ENCODE results near the gene COL9A3. TPM values are rescaled to one million over a fixed set of nuclear protein-coding genes. Genes with fewer than 3 reads are reported as not detected.
A peak's percentile ranks its signal among the peaks of the same experiment; 100 is the strongest.

The COL9A3 gene
- total RNA-seq, 1 experiment from 2014 or later = 8.5 TPM

DNA sequence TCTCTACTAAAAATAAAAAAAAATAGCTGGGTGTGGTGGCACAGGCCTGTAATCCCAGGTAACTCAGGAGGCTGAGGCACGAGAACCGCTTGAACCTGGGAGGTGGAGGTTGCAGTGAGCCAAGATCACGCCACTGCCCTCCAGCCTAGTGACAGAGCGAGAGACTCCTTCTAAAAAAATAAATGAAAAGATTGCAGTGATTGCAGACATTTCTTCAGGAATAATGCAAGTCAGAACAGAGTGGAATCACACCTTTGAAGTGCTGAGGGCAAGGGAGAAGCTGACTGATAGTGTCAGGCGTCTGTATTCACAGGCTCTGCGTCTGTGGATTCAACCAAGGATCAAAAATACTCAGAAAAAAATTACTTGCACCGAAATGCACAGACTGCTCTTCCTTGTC lies 47.4 kb downstream of the COL9A3 start:
- peak in 1 of 2 experiments; percentile 29 for DNase-seq

DNA sequence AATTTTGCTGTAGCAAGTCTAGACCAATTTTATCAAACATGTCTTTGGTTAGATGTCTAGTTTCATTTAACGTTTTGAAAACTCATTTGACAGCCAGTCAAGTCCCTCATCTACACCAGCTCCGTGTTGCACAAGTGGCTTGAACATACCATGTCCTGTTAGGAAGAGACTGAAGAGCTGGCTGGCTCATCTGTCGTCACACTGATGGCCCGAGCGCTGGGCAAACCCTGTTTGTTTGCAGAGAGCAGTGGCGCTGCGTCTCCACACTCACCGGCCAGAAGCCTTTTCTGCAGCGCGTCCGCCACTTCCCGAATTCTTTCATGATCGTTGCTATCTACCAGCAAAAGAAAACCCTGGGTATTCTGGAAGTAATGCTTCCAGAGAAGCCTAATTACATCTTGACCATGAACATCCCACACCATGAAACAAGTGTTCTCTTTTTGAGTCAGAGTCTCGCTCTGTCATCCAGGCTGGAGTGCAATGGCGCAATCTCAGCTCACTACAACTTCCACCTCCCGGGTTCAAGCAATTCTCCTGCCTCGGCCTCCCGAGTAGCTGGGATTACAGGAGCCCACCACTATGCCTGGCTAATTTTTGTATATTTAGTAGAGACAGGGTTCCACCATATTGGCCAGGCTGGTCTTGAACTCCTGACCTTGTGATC lies 55.5 kb downstream of the COL9A3 start:
- Histone ChIP-seq H3K79me2 (ENCODE audit: low read depth) (no peaks in the 10 kb centered on the region), H4K20me1 (ENCODE audit: insufficient read depth) (no peaks in the 10 kb centered on the region; the same call in 1 of the 2 replicates), H3F3A (ENCODE audit: insufficient read depth, low read depth) (peaks cover 28% of the 10 kb centered on the region), H2AFZ (no peak overlapping the region), H3K36me3 (ENCODE audit: low read depth) (no peaks in the 10 kb centered on the region), H3K9me2 (ENCODE audit: insufficient read depth) (no peaks in the 10 kb centered on the region), H3K4me2 (no peak overlapping the region), H3K27ac (no peak overlapping the region), H3K4me1 (replicated peaks; ENCODE audit: insufficient read depth) (peaks cover 9% of the 10 kb centered on the region), H3K27me3 (ENCODE audit: insufficient read depth, low read depth) (no peaks in the 10 kb centered on the region), H3K9me3 (ENCODE audit: insufficient read depth, low read depth) (no peaks in the 10 kb centered on the region), H3K4me3 (no peak overlapping the region)
- DNase-seq = peak in 1 of 2 experiments; percentile 9
- ChIA-PET CTCF (interaction anchor here (0.6 to 1.9 kb wide), 2 partner anchors 49 to 750 kb away, joined by 6 to 10 read pairs; partner anchors contain the start of gene LSM14B), POLR2A (ENCODE audit: unreplicated experiment) (no interaction called here)
- no TSS peak for BruUV-seq (replicated peaks)
- TF ChIP-seq, protein P1, sequence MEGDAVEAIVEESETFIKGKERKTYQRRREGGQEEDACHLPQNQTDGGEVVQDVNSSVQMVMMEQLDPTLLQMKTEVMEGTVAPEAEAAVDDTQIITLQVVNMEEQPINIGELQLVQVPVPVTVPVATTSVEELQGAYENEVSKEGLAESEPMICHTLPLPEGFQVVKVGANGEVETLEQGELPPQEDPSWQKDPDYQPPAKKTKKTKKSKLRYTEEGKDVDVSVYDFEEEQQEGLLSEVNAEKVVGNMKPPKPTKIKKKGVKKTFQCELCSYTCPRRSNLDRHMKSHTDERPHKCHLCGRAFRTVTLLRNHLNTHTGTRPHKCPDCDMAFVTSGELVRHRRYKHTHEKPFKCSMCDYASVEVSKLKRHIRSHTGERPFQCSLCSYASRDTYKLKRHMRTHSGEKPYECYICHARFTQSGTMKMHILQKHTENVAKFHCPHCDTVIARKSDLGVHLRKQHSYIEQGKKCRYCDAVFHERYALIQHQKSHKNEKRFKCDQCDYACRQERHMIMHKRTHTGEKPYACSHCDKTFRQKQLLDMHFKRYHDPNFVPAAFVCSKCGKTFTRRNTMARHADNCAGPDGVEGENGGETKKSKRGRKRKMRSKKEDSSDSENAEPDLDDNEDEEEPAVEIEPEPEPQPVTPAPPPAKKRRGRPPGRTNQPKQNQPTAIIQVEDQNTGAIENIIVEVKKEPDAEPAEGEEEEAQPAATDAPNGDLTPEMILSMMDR (conservative IDR thresholded peaks at IDR 0.05) = no peak
- TF ChIP-seq EZH2 (IDR thresholded peaks at IDR 0.05; ENCODE audit: low read depth) = no peak
- intact Hi-C loops (cut with micrococcal nuclease; ENCODE audit: unreplicated experiment) = loop anchor here (2.0 kb wide), 2 partner anchors 50 to 136 kb away; no protein-coding TSS in a partner anchor

More for the DNA sequence above, 47.4 kb downstream of the COL9A3 start:
- intact Hi-C loops (cut with micrococcal nuclease; ENCODE audit: unreplicated experiment) = loop anchor here (5.0 kb wide), 1 partner anchor 73 kb away; the partner anchor contains the start of gene GID8
- no peak overlapping the region for H3K4me2 ChIP-seq
- peaks cover 15% of the 10 kb centered on the region for H3K79me2 ChIP-seq (ENCODE audit: low read depth)
- ChIA-PET POLR2A (ENCODE audit: unreplicated experiment) (no interaction called here), CTCF (interaction anchor here (0.6 kb wide), 1 partner anchor 33 kb away, joined by 5 read pairs; no protein-coding TSS in a partner anchor)
- no peaks in the 10 kb centered on the region for H3K9me3 ChIP-seq (ENCODE audit: insufficient read depth, low read depth)
- TF ChIP-seq, protein P1 (conservative IDR thresholded peaks at IDR 0.05) = no peak
- no peak for TF ChIP-seq EZH2 (IDR thresholded peaks at IDR 0.05; ENCODE audit: low read depth)
- no peaks in the 10 kb centered on the region for H3K36me3 ChIP-seq (ENCODE audit: low read depth)
- no TSS peak for BruUV-seq (replicated peaks)
- no peaks in the 10 kb centered on the region for H4K20me1 ChIP-seq (ENCODE audit: insufficient read depth)
- no peaks in the 10 kb centered on the region for H3K9me2 ChIP-seq (ENCODE audit: insufficient read depth)
- no peaks in the 10 kb centered on the region for H3K27me3 ChIP-seq (ENCODE audit: insufficient read depth, low read depth)
- peaks cover 28% of the 10 kb centered on the region for H3F3A ChIP-seq (ENCODE audit: insufficient read depth, low read depth)
- H3K4me3 ChIP-seq = no peak overlapping the region
- peaks cover 16% of the 10 kb centered on the region for H3K4me1 ChIP-seq (replicated peaks; ENCODE audit: insufficient read depth)
- no peak overlapping the region for H2AFZ ChIP-seq
- H3K27ac ChIP-seq = no peak overlapping the region

DNA sequence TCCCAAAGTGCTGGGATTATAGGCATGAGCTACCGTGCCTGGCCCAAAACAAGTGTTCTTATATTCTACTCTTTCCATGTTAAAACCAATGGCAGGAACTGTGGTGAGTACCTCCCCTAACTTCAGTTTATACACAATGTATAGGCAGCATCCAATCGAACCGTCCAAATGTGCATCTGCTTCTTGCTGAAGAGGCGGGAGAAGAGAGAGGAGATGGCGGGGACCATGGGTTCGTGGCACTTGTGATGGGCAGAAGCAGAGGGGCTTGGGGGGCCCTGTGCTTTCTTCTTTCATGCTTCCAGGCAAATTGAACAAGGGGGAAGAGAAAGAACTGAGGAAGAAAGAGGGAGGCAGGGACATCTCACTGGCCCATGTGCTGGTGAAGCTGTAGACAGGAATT lies 56.0 kb downstream of the COL9A3 start:
- Histone ChIP-seq H3K4me3 (no peak overlapping the region), H3F3A (ENCODE audit: insufficient read depth, low read depth) (peaks cover 33% of the 10 kb centered on the region), H3K27me3 (ENCODE audit: insufficient read depth, low read depth) (no peaks in the 10 kb centered on the region), H3K27ac (no peak overlapping the region), H3K9me2 (ENCODE audit: insufficient read depth) (no peaks in the 10 kb centered on the region), H3K4me1 (replicated peaks; ENCODE audit: insufficient read depth) (peaks cover 9% of the 10 kb centered on the region), H3K36me3 (ENCODE audit: low read depth) (no peaks in the 10 kb centered on the region), H3K9me3 (ENCODE audit: insufficient read depth, low read depth) (no peaks in the 10 kb centered on the region), H2AFZ (no peak overlapping the region), H3K79me2 (ENCODE audit: low read depth) (no peaks in the 10 kb centered on the region), H4K20me1 (ENCODE audit: insufficient read depth) (no peaks in the 10 kb centered on the region; the same call in 1 of the 2 replicates), H3K4me2 (no peak overlapping the region)
- POLR2A ChIA-PET (ENCODE audit: unreplicated experiment) = no interaction called here
- CTCF ChIA-PET = interaction anchor here (0.6 to 1.9 kb wide), 3 partner anchors 11 to 751 kb away, joined by 4 to 10 read pairs (median 6); partner anchors contain the start of genes LSM14B and TCFL5
- TF ChIP-seq, protein P1 (conservative IDR thresholded peaks at IDR 0.05) = no peak
- TF ChIP-seq EZH2 (IDR thresholded peaks at IDR 0.05; ENCODE audit: low read depth) = no peak
- intact Hi-C loops (cut with micrococcal nuclease; ENCODE audit: unreplicated experiment) = loop anchor here (2.0 kb wide), 2 partner anchors 50 to 136 kb away; no protein-coding TSS in a partner anchor
- BruUV-seq (replicated peaks) = no TSS peak
- peak in 1 of 2 experiments; percentile 10 for DNase-seq

All from PC-9 (cell line).